ENCODE results near the gene PIGX.

PIGX gene

DNA sequence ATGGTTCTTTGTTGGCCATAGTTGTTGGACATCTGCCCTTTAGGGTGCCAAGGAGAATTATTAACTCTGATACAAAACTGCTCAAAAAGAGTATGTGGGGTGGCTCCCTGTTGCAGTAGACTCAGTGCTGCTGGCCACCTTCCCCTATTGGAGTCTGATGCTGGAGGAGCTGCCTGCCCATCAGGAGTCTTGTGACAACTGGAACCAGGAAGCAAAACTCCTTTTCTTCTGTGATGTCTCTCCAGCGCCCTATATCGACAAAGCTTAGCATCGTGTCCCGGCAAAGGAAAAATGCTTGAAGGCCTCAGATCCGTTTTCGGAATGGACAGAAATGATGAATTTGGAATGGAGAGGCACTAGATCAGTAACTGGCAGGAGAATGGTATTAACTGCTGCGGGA is 51.0 kb downstream of the PIGX start:
- H3K4me3 ChIP-seq (ENCODE audit: low read length): no peak overlapping the region
- DNase-seq (ENCODE audit: low read depth): no peak
- TF ChIP-seq, protein P1, sequence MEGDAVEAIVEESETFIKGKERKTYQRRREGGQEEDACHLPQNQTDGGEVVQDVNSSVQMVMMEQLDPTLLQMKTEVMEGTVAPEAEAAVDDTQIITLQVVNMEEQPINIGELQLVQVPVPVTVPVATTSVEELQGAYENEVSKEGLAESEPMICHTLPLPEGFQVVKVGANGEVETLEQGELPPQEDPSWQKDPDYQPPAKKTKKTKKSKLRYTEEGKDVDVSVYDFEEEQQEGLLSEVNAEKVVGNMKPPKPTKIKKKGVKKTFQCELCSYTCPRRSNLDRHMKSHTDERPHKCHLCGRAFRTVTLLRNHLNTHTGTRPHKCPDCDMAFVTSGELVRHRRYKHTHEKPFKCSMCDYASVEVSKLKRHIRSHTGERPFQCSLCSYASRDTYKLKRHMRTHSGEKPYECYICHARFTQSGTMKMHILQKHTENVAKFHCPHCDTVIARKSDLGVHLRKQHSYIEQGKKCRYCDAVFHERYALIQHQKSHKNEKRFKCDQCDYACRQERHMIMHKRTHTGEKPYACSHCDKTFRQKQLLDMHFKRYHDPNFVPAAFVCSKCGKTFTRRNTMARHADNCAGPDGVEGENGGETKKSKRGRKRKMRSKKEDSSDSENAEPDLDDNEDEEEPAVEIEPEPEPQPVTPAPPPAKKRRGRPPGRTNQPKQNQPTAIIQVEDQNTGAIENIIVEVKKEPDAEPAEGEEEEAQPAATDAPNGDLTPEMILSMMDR (conservative IDR thresholded peaks at IDR 0.05; ENCODE audit: low read depth, low read length): no peak

DNA sequence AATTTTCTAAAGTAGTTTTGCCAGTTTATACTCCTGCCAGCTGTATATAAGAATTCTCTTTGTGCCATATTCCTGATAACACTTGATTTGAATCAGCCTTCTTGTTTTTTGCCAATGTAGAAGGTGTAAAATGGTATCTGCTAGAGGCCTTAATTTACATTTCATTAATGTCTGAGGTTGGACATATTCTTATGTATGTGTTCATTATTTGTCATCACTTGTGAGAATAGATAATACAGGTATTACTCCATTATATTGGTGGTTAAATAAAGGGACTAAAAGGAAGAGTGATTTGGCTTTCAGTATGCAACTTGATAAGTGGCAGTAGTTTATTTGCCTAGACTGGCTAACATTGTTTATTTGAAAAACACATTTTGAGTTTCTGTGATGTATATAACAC is 53.3 kb downstream of the PIGX start:
- TF ChIP-seq, protein P1 (conservative IDR thresholded peaks at IDR 0.05; ENCODE audit: low read depth, low read length): no peak
- H3K4me3 ChIP-seq (ENCODE audit: low read length): no peak overlapping the region
- DNase-seq (ENCODE audit: low read depth): no peak

DNA sequence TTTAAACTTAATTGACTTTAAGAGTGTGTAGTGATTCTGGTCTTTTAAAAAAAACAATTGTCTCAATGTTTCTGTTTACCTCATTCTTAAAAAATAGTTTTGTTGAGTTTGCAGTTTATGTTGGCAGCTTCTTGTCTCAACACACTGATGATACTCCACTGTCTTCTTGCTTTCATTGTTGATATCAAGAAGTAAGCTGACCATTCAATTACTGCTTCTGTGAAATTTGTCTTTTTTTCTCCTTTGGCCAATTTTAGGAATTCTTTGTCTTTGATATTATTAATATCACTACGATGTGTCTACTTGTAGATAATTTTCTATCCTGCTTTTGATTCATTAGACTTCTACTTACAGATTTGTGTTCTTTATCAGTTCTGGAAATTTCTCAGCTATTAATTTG is 58.9 kb downstream of the PIGX start:
- DNase-seq (ENCODE audit: low read depth): no peak
- TF ChIP-seq, protein P1 (conservative IDR thresholded peaks at IDR 0.05; ENCODE audit: low read depth, low read length): no peak
- no peak overlapping the region for H3K4me3 ChIP-seq (ENCODE audit: low read length)

DNA sequence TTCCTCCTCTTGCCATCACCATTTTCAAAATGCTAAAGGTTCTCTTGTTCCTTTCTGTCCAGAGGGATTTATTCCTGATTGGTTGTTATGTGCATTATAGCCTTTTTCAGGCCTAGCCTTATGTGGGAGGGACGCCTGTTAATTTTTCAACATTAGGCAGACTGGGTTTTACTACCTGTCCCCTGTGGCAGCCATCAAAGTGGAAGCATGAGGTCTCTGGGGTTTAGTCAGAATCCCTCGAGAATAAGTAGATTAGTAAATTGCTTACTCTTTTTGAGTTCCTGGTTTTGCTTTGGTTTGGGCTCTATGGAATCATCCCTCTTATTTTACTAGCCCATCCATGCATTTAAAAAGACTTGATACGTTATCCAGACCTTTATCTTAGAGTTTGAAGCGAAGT is 59.9 kb downstream of the PIGX start:
- H3K4me3 ChIP-seq (ENCODE audit: low read length): no peak overlapping the region
- no peak for DNase-seq (ENCODE audit: low read depth)
- TF ChIP-seq, protein P1 (conservative IDR thresholded peaks at IDR 0.05; ENCODE audit: low read depth, low read length): no peak

DNA sequence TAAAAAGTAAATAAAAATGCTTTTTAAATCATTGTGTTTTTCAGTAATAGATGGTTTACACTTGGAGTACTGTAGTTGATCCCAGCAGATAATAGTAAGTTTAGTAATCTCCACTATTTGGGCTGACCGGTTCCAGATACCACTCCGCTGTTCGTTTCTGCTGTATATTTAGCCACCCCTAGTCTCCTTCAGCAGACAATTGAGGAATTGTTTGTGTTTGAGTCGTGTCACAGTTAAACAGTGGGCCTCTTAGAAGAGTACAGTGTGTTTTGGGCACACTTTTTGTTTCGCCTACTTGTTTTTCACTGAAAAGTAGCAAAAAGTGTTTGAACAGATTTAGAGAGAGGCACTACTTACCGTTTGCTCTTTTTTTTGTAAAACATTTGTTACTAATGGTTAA is 60.7 kb downstream of the PIGX start:
- H3K4me3 ChIP-seq (ENCODE audit: low read length): no peak overlapping the region
- DNase-seq (ENCODE audit: low read depth): no peak
- TF ChIP-seq, protein P1 (conservative IDR thresholded peaks at IDR 0.05; ENCODE audit: low read depth, low read length): no peak

DNA sequence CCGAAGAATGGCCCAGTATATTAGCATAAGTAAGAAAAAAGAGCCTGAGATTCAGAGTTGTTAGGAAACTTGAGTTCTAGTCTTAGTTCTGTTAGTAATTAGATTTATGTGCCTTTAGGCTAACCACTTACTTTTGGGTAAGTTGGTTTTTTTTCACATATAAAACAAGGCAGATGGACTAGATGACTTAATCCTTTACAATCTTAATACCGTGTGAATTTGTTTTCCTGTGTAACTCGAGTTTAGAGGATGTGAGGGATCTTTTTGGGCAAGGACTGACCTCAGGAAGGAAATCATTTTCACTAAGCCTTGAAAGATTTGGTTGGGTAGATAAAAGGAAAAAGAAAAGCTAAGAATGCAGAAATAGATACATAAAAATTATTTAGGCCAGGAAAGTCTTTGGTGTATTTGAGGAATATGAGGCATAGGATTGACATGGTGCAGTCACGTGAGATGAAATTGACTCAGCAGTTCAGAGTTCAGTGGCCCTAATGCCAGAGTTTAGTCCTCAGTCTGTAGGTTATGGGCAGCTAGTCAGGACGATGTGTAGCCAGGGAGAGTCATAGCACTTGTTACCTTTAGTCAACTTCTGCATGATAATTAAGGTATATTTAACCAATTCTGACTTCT is 62.1 kb downstream of the PIGX start:
- no peak overlapping the region for H3K4me3 ChIP-seq (ENCODE audit: low read length)
- TF ChIP-seq, protein P1 (conservative IDR thresholded peaks at IDR 0.05; ENCODE audit: low read depth, low read length): no peak
- DNase-seq (ENCODE audit: low read depth): no peak

GRCh38 chr3:196774848-196775422 is 62.8 kb downstream of the PIGX start:
- DNase-seq (ENCODE audit: low read depth): no peak
- TF ChIP-seq, protein P1 (conservative IDR thresholded peaks at IDR 0.05; ENCODE audit: low read depth, low read length): no peak
- H3K4me3 ChIP-seq (ENCODE audit: low read length): no peak overlapping the region

All from retinal pigment epithelial cell (primary cell).